Measurements from ENCODE around the gene ENDOV.

GRCh38 chr17:80422981-80423380 lies 8.0 kb downstream of the ENDOV start:
- no peak for TF ChIP-seq CTCF (IDR thresholded peaks at IDR 0.05)
- TF ChIP-seq EP300 (IDR thresholded peaks at IDR 0.05): no peak

Data from suprapubic skin (tissue), 3 donors.